H9 (cell line): ENCODE results near the gene SLC7A9. TPM values are rescaled to one million over a fixed set of nuclear protein-coding genes. Genes with fewer than 3 reads are reported as not detected.
A peak's percentile ranks its signal among the peaks of the same experiment; 100 is the strongest.

Experiments used
- DNase-seq: peaks from one replicate; pipeline ENCODE4 v3.0.0-alpha.2; 2017
- H2AFZ ChIP-seq: one replicate; pipeline ENCODE4 v1.6.1; 2013; ENCODE audit warnings: mild to moderate bottlenecking, low read length, control low read depth, moderate library complexity
- H2AK5ac ChIP-seq: 2 replicates; pipeline ENCODE4 v1.6.1; 2013; ENCODE audit warnings: low read length, control low read depth, mixed read lengths; ENCODE audit not compliant: insufficient read length
- H2BK120ac ChIP-seq: one replicate; pipeline ENCODE4 v1.6.1; 2013; ENCODE audit warnings: low read depth, mild to moderate bottlenecking, low read length, control low read depth, inconsistent platforms; ENCODE audit not compliant: poor library complexity, severe bottlenecking
- H2BK12ac ChIP-seq: 2 replicates; pipeline ENCODE4 v1.6.1; 2013; ENCODE audit warnings: low read length, control low read depth, mixed read lengths, low read depth; ENCODE audit not compliant: insufficient read length
- H2BK15ac ChIP-seq: 2 replicates; pipeline ENCODE4 v1.6.1; 2013; ENCODE audit warnings: low read depth, low read length, control low read depth
- H2BK20ac ChIP-seq: one replicate; pipeline ENCODE4 v1.6.1; 2013; ENCODE audit warnings: low read depth, mild to moderate bottlenecking, low read length, control low read depth, inconsistent platforms; ENCODE audit not compliant: poor library complexity, severe bottlenecking
- H2BK5ac ChIP-seq: 2 replicates; pipeline ENCODE4 v1.6.1; 2013; ENCODE audit warnings: low read length, control low read depth, mixed read lengths; ENCODE audit not compliant: insufficient read length
- H3K14ac ChIP-seq: 2 replicates; pipeline ENCODE4 v1.6.1; 2013; ENCODE audit warnings: low read length, control low read depth; ENCODE audit not compliant: insufficient read depth
- H3K18ac ChIP-seq: 2 replicates; pipeline ENCODE4 v1.6.1; 2013; ENCODE audit warnings: low read depth, mild to moderate bottlenecking, mixed read lengths, low read length, control low read depth; ENCODE audit not compliant: insufficient read length
- H3K23ac ChIP-seq: 2 replicates; pipeline ENCODE4 v1.6.1; 2013; ENCODE audit warnings: low read length, control low read depth, mixed read lengths, low read depth; ENCODE audit not compliant: insufficient read length
- H3K23me2 ChIP-seq: 2 replicates; pipeline ENCODE4 v1.6.1; 2013; ENCODE audit warnings: low read depth, mild to moderate bottlenecking, mixed read lengths, low read length, control low read depth; ENCODE audit not compliant: insufficient read length, poor library complexity, severe bottlenecking
- H3K27ac ChIP-seq: 2 replicates; pipeline ENCODE4 v1.5.1; 2013; ENCODE audit warnings: low read length, control low read depth, mixed read lengths, low read depth; ENCODE audit not compliant: insufficient read length
- H3K27me3 ChIP-seq: 2 replicates; pipeline ENCODE4 v1.6.1; 2013; ENCODE audit warnings: low read length, control low read depth, inconsistent platforms; ENCODE audit not compliant: insufficient read depth
- H3K4ac ChIP-seq: 2 replicates; pipeline ENCODE4 v1.6.1; 2013; ENCODE audit warnings: low read depth, mild to moderate bottlenecking, control low read depth, inconsistent platforms, low read length, moderate library complexity
- H3K4me1 ChIP-seq: 2 replicates; pipeline ENCODE4 v1.6.1; 2013; ENCODE audit warnings: low read length, control low read depth, inconsistent platforms; ENCODE audit not compliant: insufficient read depth
- H3K4me2 ChIP-seq: 2 replicates; pipeline ENCODE4 v1.6.1; 2013; ENCODE audit warnings: low read length, control low read depth, mixed read lengths; ENCODE audit not compliant: insufficient read length, insufficient read depth
- H3K56ac ChIP-seq: 2 replicates; pipeline ENCODE4 v1.6.1; 2013; ENCODE audit warnings: low read depth, mild to moderate bottlenecking, mixed read lengths, low read length, control low read depth; ENCODE audit not compliant: insufficient read length
- H3K79me1 ChIP-seq: 2 replicates; pipeline ENCODE4 v1.6.1; 2013; ENCODE audit warnings: low read depth, mild to moderate bottlenecking, moderate library complexity, low read length, control low read depth, inconsistent platforms; ENCODE audit not compliant: insufficient read depth, poor library complexity, severe bottlenecking
- H3K79me2 ChIP-seq: 2 replicates; pipeline ENCODE4 v1.6.1; 2013; ENCODE audit warnings: low read length, control low read depth, inconsistent platforms; ENCODE audit not compliant: insufficient read depth
- H3K9ac ChIP-seq: 2 replicates; pipeline ENCODE4 v1.6.1; 2013; ENCODE audit warnings: low read length, control low read depth, mixed read lengths; ENCODE audit not compliant: insufficient read length; ENCODE audit errors: extremely low read depth
- H3K9me3 ChIP-seq: one replicate; pipeline ENCODE4 v1.6.1; 2013; ENCODE audit warnings: low read depth, low read length, inconsistent platforms; ENCODE audit not compliant: control insufficient read depth
- H3T11ph ChIP-seq: one replicate; pipeline ENCODE4 v1.6.1; 2013; ENCODE audit warnings: mild to moderate bottlenecking, low read length, control low read depth, inconsistent platforms
- H4K20me1 ChIP-seq: one replicate; pipeline ENCODE4 v1.6.1; 2013; ENCODE audit not compliant: control insufficient read depth, insufficient read length, insufficient read depth
- H4K5ac ChIP-seq: 2 replicates; pipeline ENCODE4 v1.6.1; 2013; ENCODE audit warnings: low read depth, mild to moderate bottlenecking, mixed read lengths, low read length, control low read depth; ENCODE audit not compliant: insufficient read length
- H4K8ac ChIP-seq: replicated peaks from 2 replicates; pipeline ENCODE4 v1.6.1; 2013; ENCODE audit warnings: low read length, control low read depth, mixed read lengths, low read depth; ENCODE audit not compliant: insufficient read length
- H4K91ac ChIP-seq: 2 replicates; pipeline ENCODE4 v1.6.1; 2013; ENCODE audit warnings: low read depth, mild to moderate bottlenecking, moderate library complexity, mixed read lengths, low read length, control low read depth; ENCODE audit not compliant: insufficient read length
- H3K27ac Mint-ChIP-seq, 3 experiments: 2 replicates in 2 of 3; 3 replicates in 1 of 3; pipeline ENCODE4 v1.8.0; 2020 to 2021; ENCODE audit warnings: mixed read lengths in 3 of 3, mild to moderate bottlenecking in 1 of 3, moderate library complexity in 1 of 3
- H3K27me3 Mint-ChIP-seq: 2 replicates; pipeline ENCODE4 v1.8.0; 2021; ENCODE audit warnings: low read depth, mild to moderate bottlenecking, moderate library complexity, mixed read lengths
- H3K36me3 Mint-ChIP-seq, 3 experiments: 2 replicates in 2 of 3; 3 replicates in 1 of 3; pipeline ENCODE4 v1.8.0; 2020 to 2021; ENCODE audit warnings: low read depth in 3 of 3, mixed read lengths in 3 of 3; ENCODE audit not compliant: insufficient read depth in 1 of 3
- H3K4me1 Mint-ChIP-seq, 2 experiments: 2 replicates each; pipeline ENCODE4 v1.8.0; 2020; ENCODE audit warnings: mixed read lengths in 2 of 2
- H3K4me3 Mint-ChIP-seq, 2 experiments: 2 replicates in 1 of 2; 3 replicates in 1 of 2; pipeline ENCODE4 v1.8.0; 2020 to 2021; ENCODE audit warnings: mild to moderate bottlenecking in 2 of 2, mixed read lengths in 2 of 2, moderate library complexity in 1 of 2
- H3K9me3 Mint-ChIP-seq, 2 experiments: 2 replicates in 1 of 2; 3 replicates in 1 of 2; pipeline ENCODE4 v1.8.0; 2020; ENCODE audit warnings: mild to moderate bottlenecking in 2 of 2, mixed read lengths in 2 of 2, moderate library complexity in 1 of 2
- CTCF ChIP-seq: fragments of 200-600 bp; sonication (generic); conservative IDR thresholded peaks from 3 replicates; pipeline ENCODE4 v1.8.0; 2021; ENCODE audit warnings: antibody characterized with exemption, mild to moderate bottlenecking
- WGBS: extraction: QIAGEN DNeasy Blood & Tissue Kit; methylation state at CpG from one replicate; pipeline ENCODE4 v1.1.7; 2013; ENCODE audit warnings: missing lambda C conversion rate, low lambda C conversion rate, mixed read lengths; ENCODE audit not compliant: insufficient read length; ENCODE audit errors: extremely low coverage; 5-methylcytosine and 5-hydroxymethylcytosine counted together
- total RNA-seq: library from RNA; stranded (reverse); gene quantifications from 2 replicates; pipeline ENCODE4 v1.2.1, GENCODE V29; 2021

The SLC7A9 gene
- total RNA-seq, 1 experiment from 2014 or later = not detected

- Histone ChIP-seq H3K23me2 (no peaks in the 10 kb centered on the region), H3K14ac (peak overlapping the region; percentile 6; the same call in 1 of the 2 replicates), H4K91ac (no peak overlapping the region), H3K56ac (no peak overlapping the region), H3K9ac (no peak overlapping the region), H3K4ac (no peak overlapping the region), H2BK15ac (no peak overlapping the region), H2AK5ac (no peak overlapping the region), H2AFZ (no peak overlapping the region), H2BK20ac (no peak overlapping the region), H4K8ac (no peak overlapping the region), H3K27ac (no peak overlapping the region), H2BK12ac (no peak overlapping the region), H3K9me3 (no peaks in the 10 kb centered on the region), H3T11ph (no peak overlapping the region), H3K4me2 (no peak overlapping the region), H4K20me1 (no peaks in the 10 kb centered on the region), H2BK120ac (no peak overlapping the region), H3K23ac (no peak overlapping the region), H3K79me2 (no peaks in the 10 kb centered on the region), H3K79me1 (no peaks in the 10 kb centered on the region), H3K18ac (no peak overlapping the region), H3K27me3 (no peaks in the 10 kb centered on the region), H4K5ac (no peak overlapping the region), H2BK5ac (no peak overlapping the region), H3K4me1 (no peaks in the 10 kb centered on the region; the same call in 1 of the 2 replicates)
- H3K27ac Mint-ChIP-seq = peak overlapping the region in 1 of 3 experiments; percentile 72; a peak in 2 of 7 replicates
- no peaks in the 10 kb centered on the region for H3K9me3 Mint-ChIP-seq
- peaks cover 0 to 3% (median 0%) of the 10 kb centered on the region in 3 experiments; a peak in 1 of 7 replicates for H3K36me3 Mint-ChIP-seq
- TF ChIP-seq CTCF = no peak
- WGBS = no CpG with 5 or more reads among the region's 21 CpGs
- H3K4me3 Mint-ChIP-seq = peak overlapping the region in 1 of 2 experiments; percentile 32; a peak in 1 of 5 replicates
- peaks cover 11% of the 10 kb centered on the region for H3K27me3 Mint-ChIP-seq
- DNase-seq = no peak
- H3K4me1 Mint-ChIP-seq = peaks cover 38 to 43% of the 10 kb centered on the region in 2 experiments
Measured at GRCh38 chr19:32824916-32825608, 44.5 kb downstream of the SLC7A9 start.
